Retina (tissue), 1 donor: ENCODE data around the gene PRRX1.

Source experiments
- DNase-seq: peaks from one replicate; pipeline ENCODE4 v3.0.0-alpha.2; 2016

PRRX1 gene

DNA sequence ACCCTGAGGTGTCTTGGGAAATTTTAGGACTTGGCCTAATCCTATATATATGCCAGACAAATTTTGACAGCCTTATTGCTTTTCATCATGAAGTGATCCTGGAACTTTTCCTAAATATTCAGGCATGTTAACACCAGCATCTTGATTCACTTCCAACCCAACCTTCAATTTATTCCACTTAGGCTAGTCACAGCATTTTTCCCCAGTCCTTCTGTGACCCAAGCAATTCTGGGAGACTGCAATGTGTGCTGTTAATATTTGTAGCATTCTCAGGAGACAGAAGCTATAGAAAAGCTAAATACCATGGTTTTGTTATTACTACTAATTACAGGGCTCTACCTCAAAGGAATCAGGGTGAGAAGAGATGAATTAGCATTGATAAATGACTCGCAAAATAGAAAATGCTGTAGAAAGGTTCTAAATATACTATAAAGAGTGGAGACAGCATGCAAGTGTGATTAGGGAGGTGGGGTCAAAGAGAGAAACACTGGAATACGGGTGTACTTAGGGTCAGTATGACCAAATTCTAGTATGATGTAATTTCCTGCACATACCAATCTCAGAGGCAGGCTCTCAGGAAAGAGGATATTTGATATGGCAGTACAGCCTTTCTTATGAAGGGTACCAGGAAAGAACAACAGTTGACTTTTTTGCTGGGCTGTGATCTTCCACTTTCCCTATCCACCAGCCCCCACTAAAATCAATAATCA lies 29.1 kb downstream of the PRRX1 start:
- DNase-seq = no peak

DNA sequence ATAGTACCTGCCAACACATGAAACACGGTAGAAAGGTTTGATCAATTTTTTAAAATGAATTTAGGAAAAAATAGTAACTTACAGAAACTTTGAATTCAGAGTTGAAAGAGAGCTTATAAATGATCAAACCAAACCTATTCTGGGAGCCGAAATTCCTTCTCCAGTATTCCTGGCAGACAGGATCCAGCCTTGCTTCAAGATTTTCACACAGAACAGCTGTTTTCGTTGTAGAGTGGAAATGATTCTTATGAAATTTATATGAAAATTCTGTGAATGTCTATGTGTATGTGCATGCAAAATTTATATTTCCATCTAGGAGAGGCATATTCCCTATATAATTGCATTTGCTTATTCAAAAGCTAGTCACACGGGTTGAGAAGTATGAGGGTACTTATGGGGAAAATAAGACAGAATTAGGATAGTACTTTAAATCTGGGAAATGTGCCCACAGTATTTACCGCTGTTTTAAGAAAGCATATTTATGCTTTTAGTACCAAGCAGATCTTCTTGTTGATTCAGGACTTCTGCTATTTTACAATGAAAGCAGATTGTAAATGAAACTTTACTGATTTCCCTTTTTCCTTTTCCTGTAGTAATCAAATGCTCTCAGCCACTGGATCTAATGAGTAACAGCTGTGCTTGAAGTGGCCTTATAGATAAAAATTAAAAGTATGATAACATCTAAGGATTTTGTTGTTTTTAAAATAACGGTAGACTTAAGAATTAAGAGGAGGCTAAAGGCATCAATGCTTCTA lies 30.4 kb downstream of the PRRX1 start:
- no peak for DNase-seq

DNA sequence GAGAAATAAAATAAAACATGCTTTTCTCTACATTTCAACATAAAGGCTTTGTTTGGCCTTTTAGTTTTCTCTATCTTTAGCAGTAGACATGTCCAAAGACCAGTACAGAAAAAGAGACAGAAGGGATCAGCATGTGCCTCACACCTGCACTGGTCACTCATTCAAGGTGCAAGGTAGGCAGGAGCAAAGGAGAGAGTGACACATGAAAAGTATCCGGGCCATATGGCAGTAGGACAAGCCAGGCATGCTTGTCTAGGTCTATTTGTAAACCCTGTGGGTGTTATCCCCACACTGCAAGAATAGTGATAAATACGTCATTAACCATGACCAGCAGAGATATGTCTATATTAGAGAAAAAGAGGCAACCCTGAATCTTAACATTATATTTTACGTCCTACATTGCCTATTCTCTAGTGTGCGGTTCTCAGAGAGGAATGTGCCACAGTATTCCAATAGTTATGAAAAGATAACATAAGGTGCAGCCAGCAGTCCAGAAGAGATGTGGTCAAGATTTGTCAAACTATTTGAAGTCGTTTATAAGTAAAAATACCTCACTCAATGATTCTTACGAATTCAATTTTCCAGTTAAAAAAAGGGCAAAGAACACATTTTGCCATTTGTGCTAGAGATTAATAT lies 32.1 kb downstream of the PRRX1 start:
- DNase-seq = no peak

DNA sequence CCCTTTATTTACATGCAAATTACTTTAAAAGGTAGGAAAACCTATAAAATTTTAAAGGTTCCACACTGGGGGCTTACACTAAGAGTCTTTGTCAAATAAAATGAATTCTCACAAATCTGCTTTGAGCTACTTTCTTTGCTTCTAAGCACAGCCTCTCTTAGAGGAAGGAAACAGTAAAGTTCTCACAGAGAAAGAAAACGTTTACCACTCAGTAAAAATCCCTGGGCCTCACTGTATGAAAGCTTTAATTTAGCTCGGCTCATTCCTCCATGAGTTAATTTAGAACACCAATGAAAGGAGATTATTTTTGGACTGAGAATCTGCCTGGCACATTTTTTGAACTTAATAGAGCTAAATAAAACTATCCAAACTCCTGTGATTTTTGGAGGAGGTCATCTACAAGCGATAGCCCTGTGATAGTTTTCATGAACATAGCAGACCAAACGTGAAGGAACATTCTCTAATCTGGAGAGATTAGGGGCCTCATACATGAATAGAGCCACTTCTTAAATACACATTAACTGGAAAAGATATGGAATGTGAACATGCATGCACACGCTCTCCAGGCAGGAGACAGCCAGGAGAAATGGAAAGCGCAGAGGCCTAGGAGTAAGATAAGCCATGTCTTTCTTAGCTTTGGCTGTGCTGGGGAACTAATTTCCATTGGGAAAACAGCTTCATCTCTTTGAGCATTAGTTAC lies 32.8 kb downstream of the PRRX1 start:
- no peak for DNase-seq

DNA sequence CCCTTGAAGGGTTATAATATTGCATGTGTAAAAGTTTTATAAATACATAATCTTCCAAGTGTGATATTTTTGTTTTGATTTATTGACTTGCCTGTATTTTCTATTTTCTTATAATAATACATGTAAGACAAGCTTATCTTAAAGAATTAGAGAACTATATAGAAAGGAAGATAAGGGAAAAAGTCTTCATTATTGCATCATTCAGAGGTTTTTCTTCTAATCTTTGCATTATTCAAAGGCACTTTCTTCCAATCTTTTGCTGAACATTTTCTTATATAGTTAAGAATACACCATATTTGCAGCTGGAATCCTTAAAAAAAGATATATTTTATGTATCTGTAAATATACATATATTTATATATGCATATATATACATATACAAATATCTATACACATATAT lies 33.4 kb downstream of the PRRX1 start:
- DNase-seq = no peak

DNA sequence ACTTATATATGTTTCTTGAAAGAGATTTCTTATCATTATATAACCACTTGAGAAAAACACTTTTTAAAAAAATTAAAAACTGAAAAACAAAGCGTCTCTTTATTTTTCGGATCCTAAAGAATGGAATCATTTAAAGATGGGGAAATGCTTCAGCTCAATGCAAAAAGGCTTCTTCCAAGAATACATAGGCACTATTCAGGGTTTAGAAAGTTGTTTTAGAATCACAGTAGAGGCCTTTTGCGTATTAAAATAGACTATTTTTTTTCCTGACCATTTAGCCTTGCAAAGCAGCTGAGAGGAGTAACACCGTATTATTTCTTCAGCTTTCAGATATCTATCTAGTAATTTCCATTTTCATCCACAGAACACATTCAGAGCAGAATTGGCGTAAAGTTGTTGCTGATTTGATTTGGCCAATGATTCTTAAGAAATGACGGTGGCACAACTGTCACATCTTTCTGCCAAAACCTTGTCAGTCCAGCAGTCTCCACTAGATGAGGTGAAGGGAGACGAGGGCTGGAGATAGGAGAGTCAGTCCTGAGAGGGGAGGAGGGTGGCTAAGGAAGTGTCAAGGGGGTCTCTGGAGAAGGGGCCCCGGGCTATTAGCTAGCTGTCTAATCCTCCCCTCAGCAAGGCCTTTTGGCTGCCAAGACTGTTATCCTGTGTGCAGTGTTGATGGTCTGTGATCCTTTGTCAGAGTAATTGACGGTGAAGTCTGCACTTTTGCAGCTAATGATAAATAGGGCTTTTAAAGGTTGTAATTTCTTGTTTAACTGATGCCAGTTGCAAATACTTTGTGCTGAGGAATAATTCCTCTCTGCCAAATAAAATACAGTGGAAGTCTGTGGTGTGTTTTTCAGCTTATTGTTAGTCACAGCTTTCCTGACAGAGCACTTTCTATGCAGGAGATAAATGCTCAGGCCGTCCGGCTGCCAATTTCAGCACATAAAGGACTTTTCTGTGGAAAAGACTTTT lies 34.7 kb downstream of the PRRX1 start:
- DNase-seq = peak; percentile 57

DNA sequence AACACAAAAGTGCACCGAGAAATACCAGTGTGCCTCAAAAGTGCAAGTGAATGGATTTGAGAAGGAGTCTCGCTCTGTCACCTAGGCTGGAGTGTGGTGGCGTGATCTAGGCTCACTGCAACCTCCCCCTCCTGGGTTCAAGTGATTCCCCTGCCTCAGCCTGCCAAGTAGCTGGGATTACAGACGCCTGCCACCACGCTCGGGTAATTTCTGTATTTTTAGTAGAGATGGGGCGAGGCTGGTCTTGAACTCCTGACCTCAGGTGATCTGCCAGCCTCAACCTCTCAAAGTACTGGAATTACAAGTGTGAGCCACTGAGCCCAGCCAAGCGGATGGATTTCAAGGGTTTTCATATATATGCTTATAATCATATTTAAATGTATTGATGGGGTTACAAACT lies 35.8 kb downstream of the PRRX1 start:
- DNase-seq = no peak

DNA sequence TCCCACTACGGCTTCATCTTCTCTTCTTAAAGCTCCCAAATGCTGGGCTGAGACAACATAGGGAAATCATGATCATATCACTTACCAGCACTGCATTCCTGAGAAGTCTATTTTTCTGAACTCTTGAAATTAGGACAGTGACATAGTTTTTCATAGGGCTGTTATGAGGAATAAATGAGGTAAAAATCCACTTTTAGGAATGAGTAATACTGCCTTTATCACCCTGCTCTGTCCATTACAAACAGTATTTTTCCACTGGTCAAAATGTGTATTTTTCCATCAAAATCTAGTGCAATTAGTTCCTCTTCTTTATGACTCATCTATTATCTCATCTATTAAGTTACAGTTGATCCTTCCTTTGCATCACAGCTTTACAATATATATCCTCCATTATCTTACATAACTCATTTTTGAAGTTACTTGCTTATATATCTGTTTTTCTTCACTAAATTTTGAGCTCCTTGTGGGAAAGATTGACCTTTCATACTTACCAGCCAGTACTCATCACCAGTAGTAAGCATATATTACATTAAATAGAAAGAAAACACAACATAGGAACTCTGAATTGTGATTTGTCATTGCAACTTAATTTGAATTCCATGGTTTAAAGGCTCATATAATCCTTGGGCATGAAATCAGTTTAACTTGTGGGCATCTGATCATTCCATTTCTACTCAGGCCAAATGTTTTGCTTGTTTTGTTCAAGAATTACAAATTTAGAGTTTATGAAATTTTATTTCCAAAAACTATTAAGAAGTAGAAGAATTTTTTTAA lies 37.1 kb downstream of the PRRX1 start:
- no peak for DNase-seq

DNA sequence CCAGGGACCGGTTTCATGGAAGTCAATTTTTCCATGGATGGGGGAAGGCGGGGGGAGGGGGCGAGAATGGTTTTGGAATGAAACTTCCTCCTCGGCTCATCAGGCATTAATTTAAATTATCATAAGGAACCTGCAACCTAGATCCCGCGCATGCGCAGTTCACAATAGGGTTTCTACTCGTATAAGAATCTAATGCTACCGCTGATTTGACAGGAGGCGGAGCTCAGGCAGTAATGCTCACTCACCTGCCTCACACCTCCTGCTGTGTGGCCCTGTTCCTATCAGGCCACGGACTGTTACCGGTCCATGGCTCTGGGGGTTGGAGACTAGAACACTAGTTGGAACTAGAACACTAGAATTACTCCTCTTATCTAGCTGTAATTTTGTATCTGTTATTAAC lies 38.0 kb downstream of the PRRX1 start:
- DNase-seq = no peak

DNA sequence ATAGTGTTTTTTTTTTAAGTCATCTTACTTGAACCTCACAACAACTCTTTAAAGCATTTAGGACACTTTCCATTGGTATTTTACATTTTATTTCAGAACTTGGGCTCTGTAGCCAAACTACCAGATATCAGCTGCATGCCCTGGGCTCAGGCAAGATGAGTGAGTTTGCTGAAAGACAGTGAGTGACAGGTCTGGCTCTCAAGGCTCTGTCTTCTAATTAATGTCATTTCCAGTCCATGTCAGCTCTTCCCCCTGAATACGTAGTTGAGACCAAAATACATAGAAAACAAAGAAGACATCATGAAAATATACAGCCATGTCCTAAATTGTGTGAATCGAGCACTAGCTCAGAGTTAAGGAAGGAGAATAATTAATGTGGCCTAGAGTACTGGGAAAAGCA lies 39.7 kb downstream of the PRRX1 start:
- DNase-seq = no peak

DNA sequence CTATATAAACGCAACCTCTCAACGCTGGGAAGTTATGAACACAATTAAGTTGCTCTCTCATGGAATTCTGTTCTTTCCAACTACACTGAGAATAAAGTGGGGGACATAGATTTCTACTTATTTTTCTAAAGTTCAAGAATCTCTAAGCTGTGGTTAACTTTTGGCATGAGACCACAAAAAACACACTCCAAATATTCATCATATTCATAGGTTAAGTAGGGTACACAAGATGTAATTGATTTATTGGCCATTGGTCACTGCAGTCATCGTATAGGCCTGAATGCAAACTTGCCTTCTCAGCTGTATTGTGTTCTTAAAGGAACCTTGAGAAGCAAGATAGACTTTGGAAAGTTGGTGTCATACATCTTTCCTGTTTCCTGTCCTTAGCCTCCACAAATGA lies 40.3 kb downstream of the PRRX1 start:
- DNase-seq = no peak

DNA sequence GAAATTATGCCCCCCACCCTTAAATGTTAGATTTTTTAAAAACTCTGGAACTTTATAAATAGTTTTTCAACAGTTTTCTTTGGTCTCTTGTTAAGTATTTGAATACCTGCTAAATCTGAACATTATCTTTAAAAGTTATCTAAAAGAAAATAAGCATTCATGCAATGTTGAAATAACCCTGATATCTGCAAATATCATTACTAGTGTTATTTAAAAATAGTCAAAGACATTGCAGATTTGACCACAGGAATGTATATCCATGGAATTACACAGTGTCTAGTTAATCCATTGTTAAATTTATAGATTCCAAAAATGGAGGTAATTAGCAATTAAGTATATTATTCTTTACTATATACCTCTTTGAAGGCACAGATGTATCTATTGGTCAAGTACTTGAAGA lies 42.0 kb downstream of the PRRX1 start:
- no peak for DNase-seq

DNA sequence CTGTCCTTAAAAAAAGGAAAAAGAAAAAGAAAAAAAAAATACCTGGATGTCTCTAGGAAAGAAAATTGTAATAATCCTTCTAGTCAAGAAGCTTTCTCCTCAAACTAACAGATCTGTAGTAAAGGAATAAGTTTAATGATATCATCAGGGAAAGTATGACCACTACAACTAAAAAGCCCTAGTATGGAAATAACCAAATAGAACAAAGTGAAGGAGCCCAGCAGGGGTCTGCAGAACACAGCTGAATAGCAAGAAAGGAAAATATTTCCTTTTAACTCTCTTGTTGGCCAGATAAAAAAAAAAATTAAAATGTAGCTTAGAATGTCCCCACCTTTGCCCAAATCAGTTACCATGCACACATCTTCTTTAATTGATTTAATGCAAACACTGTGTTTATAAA lies 43.2 kb downstream of the PRRX1 start:
- no peak for DNase-seq

DNA sequence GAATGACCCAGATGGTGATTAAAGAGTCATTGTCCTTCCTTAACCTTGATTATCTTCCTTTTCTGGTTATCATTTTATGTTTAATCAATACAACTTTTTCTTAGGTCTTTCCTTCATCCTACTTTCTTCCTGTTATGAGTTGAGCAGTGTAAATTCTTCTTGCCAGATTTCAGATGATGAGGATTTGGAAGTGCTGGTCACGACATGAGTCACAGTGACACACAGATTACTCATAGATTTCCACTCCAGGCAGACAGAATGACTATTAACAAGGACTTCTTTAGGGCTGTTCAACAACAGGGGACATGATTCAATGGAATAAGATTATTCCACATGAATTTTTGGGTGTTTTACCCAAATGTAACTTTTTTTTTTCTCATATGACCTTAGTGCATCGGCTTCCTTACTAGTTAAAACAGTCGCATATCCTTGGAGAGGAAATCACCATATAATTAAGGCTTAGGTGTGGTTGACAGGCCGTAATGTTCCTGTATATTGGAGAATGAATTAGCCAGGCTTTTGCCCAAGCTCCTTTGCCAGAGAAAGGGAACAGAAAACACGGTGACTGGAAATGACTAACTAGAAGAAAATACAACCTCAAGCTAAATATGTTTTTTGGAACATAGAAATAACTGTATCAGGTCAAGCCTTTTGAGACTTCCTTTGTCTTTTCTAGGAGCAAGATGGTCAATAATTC lies 44.2 kb downstream of the PRRX1 start:
- DNase-seq = no peak

DNA sequence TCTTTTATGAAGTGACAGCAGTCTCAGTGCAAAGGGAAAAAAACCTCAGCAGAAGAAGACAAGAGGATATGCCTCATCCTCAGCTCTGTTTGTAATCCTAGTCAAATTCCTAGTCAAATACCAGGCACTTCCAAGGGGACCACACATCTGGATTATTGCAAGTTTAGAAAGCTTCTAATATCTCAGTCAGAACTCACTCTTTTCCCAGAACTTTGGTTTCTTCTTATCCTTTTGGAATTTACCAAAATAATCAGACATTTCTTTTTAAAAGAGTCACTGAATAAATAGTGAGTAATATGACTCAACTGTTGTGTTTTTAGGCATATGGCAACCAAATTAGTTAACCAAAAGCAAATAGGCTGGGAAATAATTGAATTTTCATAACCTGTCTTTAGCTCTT lies 47.8 kb downstream of the PRRX1 start:
- no peak for DNase-seq

DNA sequence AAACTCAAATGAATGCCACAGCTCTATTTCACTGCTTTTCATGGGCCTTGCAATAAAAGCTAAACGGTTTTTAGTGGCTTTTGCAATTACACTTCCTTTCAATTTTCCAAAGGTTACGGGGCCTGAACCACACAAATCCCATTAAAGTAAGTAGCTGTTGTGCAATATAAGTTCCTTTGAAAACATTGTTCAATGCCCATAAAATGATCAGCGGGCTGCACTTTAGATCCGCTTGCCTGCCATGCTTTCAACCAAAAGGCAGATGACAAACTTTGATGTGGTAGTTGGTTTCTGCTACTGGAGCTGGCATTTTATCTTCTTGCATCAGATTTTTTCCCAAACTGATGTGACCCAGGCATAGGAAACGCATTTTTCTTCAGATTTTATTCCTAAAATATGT lies 50.2 kb downstream of the PRRX1 start:
- no peak for DNase-seq

DNA sequence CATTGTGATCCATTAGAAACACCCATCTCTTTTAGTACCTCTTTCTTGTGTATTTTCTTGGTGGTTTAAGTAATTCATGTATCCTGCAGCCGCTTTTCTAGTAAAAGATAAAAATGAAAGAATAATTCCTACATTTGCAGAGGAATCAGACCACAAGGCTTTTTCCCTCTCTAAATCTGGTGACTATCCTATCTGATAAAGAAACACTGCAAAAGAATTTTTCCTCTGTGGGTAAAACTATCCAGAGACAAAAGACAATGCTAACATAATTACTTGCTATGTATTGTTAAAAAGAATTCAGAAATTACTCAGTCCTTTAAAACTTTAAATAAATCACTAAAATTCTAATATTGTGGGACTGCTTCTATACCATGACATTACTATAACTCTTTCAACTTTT lies 51.0 kb downstream of the PRRX1 start:
- no peak for DNase-seq

DNA sequence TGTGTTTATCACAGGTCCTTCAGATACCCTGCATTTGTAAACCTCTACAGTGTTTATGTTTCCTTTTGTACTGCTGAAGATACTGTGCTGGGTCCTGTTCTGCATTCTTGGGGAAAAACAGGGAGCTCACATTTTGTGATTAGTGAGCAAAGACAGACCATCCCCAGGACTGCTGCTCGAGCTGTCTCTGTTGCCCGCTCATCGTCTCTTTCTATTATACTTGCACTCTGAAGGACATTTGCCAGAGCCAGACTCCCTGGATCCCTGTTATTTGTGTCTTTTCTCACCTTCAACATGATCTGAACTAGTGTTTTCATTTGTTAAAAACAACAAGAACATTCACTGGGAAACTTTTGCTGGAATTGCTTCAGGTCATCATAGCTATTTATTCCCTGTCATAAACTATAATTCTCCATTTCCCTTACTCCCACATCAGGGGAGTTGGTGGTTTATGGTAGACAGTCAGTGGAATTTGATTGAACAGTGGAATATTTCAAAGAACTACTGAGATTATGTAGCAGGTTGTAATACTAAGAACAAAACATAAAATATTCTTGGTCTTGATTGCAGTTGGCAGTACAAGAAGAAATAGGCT lies 53.0 kb downstream of the PRRX1 start:
- DNase-seq = no peak

DNA sequence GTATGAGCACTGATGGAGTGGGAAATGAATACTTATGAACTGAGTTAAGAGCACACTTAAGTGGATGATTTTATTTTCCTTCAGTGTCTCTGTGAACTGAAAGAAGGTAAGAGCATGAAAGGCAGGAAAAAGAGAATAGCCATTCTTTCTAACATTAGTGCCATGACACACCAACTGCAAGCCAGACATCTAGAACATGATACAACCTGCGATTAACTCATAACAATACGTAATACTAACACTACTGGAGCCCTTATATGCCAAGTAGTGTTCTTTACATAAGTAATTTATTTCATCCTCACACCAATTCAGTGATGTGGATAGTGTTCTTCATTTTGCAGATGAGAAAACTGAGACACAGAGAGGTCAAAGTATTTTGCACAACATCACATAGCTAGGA lies 56.7 kb downstream of the PRRX1 start:
- no peak for DNase-seq

DNA sequence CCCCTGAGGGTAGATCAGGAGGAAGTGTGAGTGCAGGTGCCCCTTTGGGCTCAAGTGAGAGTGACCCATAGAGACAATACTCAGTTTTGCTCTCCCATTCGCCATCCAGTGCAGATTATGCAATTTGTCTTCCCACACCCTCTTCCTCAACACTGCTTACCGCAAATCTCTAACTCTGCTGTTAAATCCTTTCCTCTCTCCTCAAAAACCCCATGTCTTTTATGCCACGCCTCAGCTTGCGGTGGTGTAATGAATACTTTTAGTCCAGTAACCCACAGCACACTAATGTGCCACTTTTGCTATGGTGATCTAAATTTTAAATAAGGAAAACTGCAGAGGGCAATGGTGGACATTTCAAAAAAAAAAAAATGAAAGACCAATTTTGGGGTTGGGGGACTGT lies 57.7 kb downstream of the PRRX1 start:
- DNase-seq = no peak

DNA sequence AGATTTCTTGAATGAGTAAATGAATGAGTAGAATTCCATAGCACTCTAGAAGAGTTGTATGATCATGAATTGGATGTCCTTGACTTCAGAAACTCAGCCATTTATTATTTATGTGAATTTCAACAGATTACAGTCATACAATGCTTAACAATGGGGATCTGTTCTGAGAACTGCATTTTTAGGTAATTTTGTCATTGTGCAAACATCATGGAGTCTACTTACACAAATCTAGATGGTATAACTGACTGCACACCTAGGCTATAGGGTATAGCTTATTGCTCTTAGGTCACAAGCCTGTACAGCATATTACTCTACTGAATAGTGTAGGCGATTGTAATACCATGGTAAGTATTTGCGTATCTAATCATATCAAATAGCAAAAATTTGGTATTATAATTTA lies 59.6 kb downstream of the PRRX1 start:
- DNase-seq = no peak
